Camera-type eye (tissue), 1 donor: ENCODE measurements around the gene PDCD1. TPM values are rescaled to one million over a fixed set of nuclear protein-coding genes. Genes with fewer than 3 reads are reported as not detected.

Source experiments
- total RNA-seq: library from RNA; depleted of rRNA; stranded (reverse); fragments of >200 nt; gene quantifications from one replicate; pipeline ENCODE4 v1.2.3, GENCODE V29; 2014

PDCD1 gene
- total RNA-seq, result 0.16 TPM

DNA sequence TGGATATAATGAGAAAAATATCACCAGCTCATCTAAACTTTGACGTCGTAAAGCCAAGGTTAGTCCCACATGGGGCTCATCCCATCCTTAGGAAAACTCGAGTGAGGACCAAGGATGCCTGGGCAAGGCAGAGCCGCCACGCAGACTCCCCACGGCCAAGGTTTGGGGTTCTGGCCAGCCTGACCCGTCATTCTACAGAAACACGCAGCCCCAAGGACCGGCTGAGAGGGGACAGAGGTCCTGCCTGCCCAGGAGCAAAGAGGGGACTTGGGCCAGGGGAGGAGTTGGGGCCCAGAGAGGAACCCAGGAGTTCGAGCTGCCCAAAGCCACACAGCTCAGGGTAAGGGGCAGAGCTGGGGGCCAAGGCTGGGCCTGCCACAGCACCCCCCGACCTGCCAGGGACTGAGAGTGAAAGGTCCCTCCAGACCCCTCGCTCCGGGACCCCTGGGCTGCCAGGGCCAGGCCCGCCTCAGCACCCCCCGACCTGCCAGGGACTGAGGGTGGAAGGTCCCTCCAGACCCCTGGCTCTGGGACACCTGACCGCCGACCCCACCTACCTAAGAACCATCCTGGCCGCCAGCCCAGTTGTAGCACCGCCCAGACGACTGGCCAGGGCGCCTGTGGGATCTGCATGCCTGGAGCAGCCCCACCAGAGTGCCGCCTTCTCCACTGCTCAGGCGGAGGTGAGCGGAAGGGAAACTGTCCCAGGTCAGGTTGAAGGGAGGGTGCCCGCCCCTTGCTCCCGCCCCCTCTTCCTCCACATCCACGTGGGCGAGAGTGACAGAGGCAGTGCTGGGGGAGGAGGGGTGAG, at the start of gene PDCD1:
PDCD1 (minus strand) TSS at position 689 of the 811 bp plus-strand sequence; CDS start at position 633, 56 bp downstream.

DNA sequence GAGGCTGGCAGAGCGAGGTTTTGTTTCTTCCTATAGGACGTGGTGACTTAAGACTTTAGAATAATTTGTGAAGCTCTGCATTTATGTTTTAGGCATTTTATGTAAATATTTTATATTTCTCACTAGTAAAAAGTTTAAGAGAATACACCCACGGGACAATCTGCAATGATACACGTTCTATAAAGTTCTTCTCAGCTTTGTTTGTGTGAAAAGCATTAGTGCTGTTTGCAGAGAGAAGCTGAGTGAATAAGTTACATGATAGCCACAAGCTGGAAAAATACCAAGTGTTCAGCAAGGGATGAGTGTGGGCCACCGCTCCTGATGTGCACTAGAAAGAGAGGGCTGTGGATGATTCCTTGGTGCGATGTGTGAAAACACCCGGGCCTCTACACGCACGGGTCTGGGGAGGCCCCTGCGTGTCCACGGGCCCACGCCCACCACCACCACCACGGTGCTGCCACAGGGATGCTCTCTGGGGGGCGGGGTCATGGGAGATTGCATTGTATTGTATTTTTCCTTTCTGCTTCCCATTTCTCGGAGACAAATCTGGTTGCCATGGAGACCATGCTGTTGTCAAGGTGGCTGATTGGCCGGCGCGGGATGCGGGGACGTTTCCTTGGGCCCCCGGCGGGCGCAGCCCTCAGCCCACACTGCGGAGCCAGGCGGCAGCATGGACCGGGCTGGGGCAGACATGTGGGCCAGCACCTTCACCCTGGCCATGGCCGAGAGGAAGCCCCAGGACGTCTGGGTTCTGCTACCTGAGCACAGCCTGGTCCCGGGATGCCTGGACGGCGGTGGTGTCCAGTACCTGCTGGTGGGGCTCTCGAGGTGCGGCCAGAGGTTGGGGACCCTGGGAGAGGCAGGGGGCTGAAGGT, 10.6 kb upstream of the PDCD1 start, which contains the start of gene RTP5:
RTP5 (plus strand) TSS at position 643 of the 875 bp plus-strand sequence; CDS start at position 671, 28 bp downstream.

GRCh38 chr2:241808721-241809382, 49.8 kb downstream of the PDCD1 start, which contains the start of gene NEU4:
TSS of gene NEU4 (plus strand) at chr2:241809193. CDS start at chr2:241814485, 5,292 bp downstream.

Other genes starting within 250 kb of the PDCD1 start
- 23.9 TPM for gene THAP4, start 221.7 kb downstream of the PDCD1 start, total RNA-seq
- 112 TPM for gene ATG4B, start 221.2 kb downstream of the PDCD1 start, total RNA-seq
- 24.2 TPM for gene DTYMK, start 172.1 kb downstream of the PDCD1 start, total RNA-seq
- 56.8 TPM for gene ING5, start 156.9 kb downstream of the PDCD1 start, total RNA-seq
- 27.2 TPM for gene D2HGDH, start 124.3 kb downstream of the PDCD1 start, total RNA-seq
- gene GAL3ST2, start 82.1 kb downstream of the PDCD1 start, total RNA-seq, result 0.71 TPM
- 0.66 TPM for gene NEU4, start 49.7 kb downstream of the PDCD1 start, total RNA-seq
- not detected for gene RTP5, start 10.8 kb upstream of the PDCD1 start, total RNA-seq